ENCODE results near the gene WDR87. TPM values are rescaled to one million over a fixed set of nuclear protein-coding genes. Genes with fewer than 3 reads are reported as not detected.

The WDR87 gene
- not detected for total RNA-seq

- no peak for DNase-seq (ENCODE audit: low spot score)
- intact Hi-C loops (cut with DNase I), result loop anchor here (10.0 kb wide), 1 partner anchor 189 kb away; no protein-coding TSS in a partner anchor
- ATAC-seq, result peak; percentile 32
These were observed at the start of gene WDR87 for GRCh38 chr19:37905946-37906868. WDR87 (minus strand) TSS chr19:37906594; CDS start chr19:37898239, 8,355 bp downstream.

GRCh38 chr19:37955986-37956385 lies 49.6 kb upstream of the WDR87 start:
- intact Hi-C loops (cut with DNase I), result no loop called here
- DNase-seq (ENCODE audit: low spot score), result no peak
- no peak for ATAC-seq

GRCh38 chr19:37954421-37954874 lies 48.1 kb upstream of the WDR87 start:
- ATAC-seq (no peak), DNase-seq (ENCODE audit: low spot score) (no peak)
- intact Hi-C loops (cut with DNase I), result no loop called here

- no peak for DNase-seq (ENCODE audit: low spot score)
- intact Hi-C loops (cut with DNase I), result no loop called here
- ATAC-seq, result no peak
These were observed 47.5 kb upstream of the WDR87 start for GRCh38 chr19:37953918-37954303.

- no peak for DNase-seq (ENCODE audit: low spot score)
- intact Hi-C loops (cut with DNase I), result no loop called here
- ATAC-seq, result no peak
These were observed 47.0 kb upstream of the WDR87 start for GRCh38 chr19:37953171-37953917.

GRCh38 chr19:37951816-37952210 lies 45.4 kb upstream of the WDR87 start:
- intact Hi-C loops (cut with DNase I), result no loop called here
- ATAC-seq (no peak), DNase-seq (ENCODE audit: low spot score) (no peak)

- ATAC-seq (no peak), DNase-seq (ENCODE audit: low spot score) (no peak)
- intact Hi-C loops (cut with DNase I), result no loop called here
These were observed 44.2 kb upstream of the WDR87 start for GRCh38 chr19:37950471-37951175.

GRCh38 chr19:37948362-37948761 lies 42.0 kb upstream of the WDR87 start:
- ATAC-seq, result no peak

GRCh38 chr19:37947778-37948177 lies 41.4 kb upstream of the WDR87 start:
- no peak for ATAC-seq
- intact Hi-C loops (cut with DNase I), result no loop called here
- no peak for DNase-seq (ENCODE audit: low spot score)

More at GRCh38 chr19:37948362-37948761, 42.0 kb upstream of the WDR87 start:
- DNase-seq (ENCODE audit: low spot score), result no peak
- intact Hi-C loops (cut with DNase I), result no loop called here

GRCh38 chr19:37946132-37946531 lies 39.7 kb upstream of the WDR87 start:
- DNase-seq (ENCODE audit: low spot score), result no peak
- no peak for ATAC-seq
- intact Hi-C loops (cut with DNase I), result no loop called here

GRCh38 chr19:37943480-37943879 lies 37.1 kb upstream of the WDR87 start:
- DNase-seq (ENCODE audit: low spot score) (no peak), ATAC-seq (no peak)
- intact Hi-C loops (cut with DNase I), result no loop called here

- intact Hi-C loops (cut with DNase I), result no loop called here
- DNase-seq (ENCODE audit: low spot score), result no peak
- no peak for ATAC-seq
These were observed 36.1 kb upstream of the WDR87 start for GRCh38 chr19:37942516-37942902.

- no peak for ATAC-seq
- intact Hi-C loops (cut with DNase I), result no loop called here
These were observed 35.6 kb upstream of the WDR87 start for GRCh38 chr19:37941782-37942515.

GRCh38 chr19:37938353-37938752 lies 32.0 kb upstream of the WDR87 start:
- ATAC-seq, result no peak
- intact Hi-C loops (cut with DNase I), result no loop called here

More at GRCh38 chr19:37941782-37942515, 35.6 kb upstream of the WDR87 start:
- no peak for DNase-seq (ENCODE audit: low spot score)

GRCh38 chr19:37936886-37937285 lies 30.5 kb upstream of the WDR87 start:
- ATAC-seq, result no peak
- intact Hi-C loops (cut with DNase I), result no loop called here
- no peak for DNase-seq (ENCODE audit: low spot score)

More at GRCh38 chr19:37938353-37938752, 32.0 kb upstream of the WDR87 start:
- DNase-seq (ENCODE audit: low spot score), result no peak

- no peak for DNase-seq (ENCODE audit: low spot score)
- no peak for ATAC-seq
- intact Hi-C loops (cut with DNase I), result no loop called here
These were observed 29.8 kb upstream of the WDR87 start for GRCh38 chr19:37936166-37936565.

GRCh38 chr19:37935341-37935740 lies 28.9 kb upstream of the WDR87 start:
- no peak for DNase-seq (ENCODE audit: low spot score)
- intact Hi-C loops (cut with DNase I), result no loop called here
- no peak for ATAC-seq

- DNase-seq (ENCODE audit: low spot score) (no peak), ATAC-seq (peak; percentile 64)
- intact Hi-C loops (cut with DNase I), result no loop called here
These were observed 27.6 kb upstream of the WDR87 start for GRCh38 chr19:37933937-37934358.

Measured in sciatic nerve (tissue), 2 donors.